IPS-20b (cell line): ENCODE measurements around the gene APOBEC4.

Source experiments
- H3K27ac ChIP-seq: one replicate; pipeline ENCODE4 v1.5.1; 2013; ENCODE audit warnings: low read length
- H3K27me3 ChIP-seq: 2 replicates; pipeline ENCODE4 v1.6.1; 2013; ENCODE audit warnings: mild to moderate bottlenecking, low read length, inconsistent platforms; ENCODE audit not compliant: insufficient read depth
- H3K36me3 ChIP-seq: 2 replicates; pipeline ENCODE4 v1.6.1; 2013; ENCODE audit warnings: low read depth, mild to moderate bottlenecking, inconsistent platforms, low read length, moderate library complexity; ENCODE audit not compliant: insufficient read depth
- H3K4me1 ChIP-seq: 2 replicates; pipeline ENCODE4 v1.6.1; 2013; ENCODE audit warnings: mild to moderate bottlenecking, control low read depth, inconsistent platforms, low read length, moderate library complexity; ENCODE audit not compliant: insufficient read depth
- H3K4me3 ChIP-seq: 2 replicates; pipeline ENCODE4 v1.5.1; 2013; ENCODE audit warnings: mild to moderate bottlenecking, low read length, inconsistent platforms
- H3K9ac ChIP-seq: 2 replicates; pipeline ENCODE4 v1.6.1; 2013; ENCODE audit warnings: low read depth, mild to moderate bottlenecking, inconsistent platforms, low read length, moderate library complexity
- H3K9me3 ChIP-seq: 2 replicates; pipeline ENCODE4 v1.6.1; 2013; ENCODE audit warnings: mild to moderate bottlenecking, low read depth, low read length, inconsistent platforms; ENCODE audit not compliant: insufficient read depth

APOBEC4 gene

GRCh38 chr1:183609313-183609712, 43.8 kb downstream of the APOBEC4 start:
- Histone ChIP-seq H3K4me3 (no peak overlapping the region), H3K9ac (no peak overlapping the region), H3K4me1 (no peaks in the 10 kb centered on the region), H3K36me3 (no peaks in the 10 kb centered on the region), H3K9me3 (no peaks in the 10 kb centered on the region), H3K27me3 (no peaks in the 10 kb centered on the region), H3K27ac (no peak overlapping the region)

- H3K4me1 ChIP-seq, result no peaks in the 10 kb centered on the region
- H3K9ac ChIP-seq, result no peak overlapping the region
- H3K27ac ChIP-seq, result no peak overlapping the region
- no peaks in the 10 kb centered on the region for H3K36me3 ChIP-seq
- no peak overlapping the region for H3K4me3 ChIP-seq
- H3K9me3 ChIP-seq, result no peaks in the 10 kb centered on the region
- H3K27me3 ChIP-seq, result no peaks in the 10 kb centered on the region
Observed at GRCh38 chr1:183607322-183607980, 45.7 kb downstream of the APOBEC4 start.

- Histone ChIP-seq H3K36me3 (no peaks in the 10 kb centered on the region), H3K27ac (no peak overlapping the region), H3K9me3 (no peaks in the 10 kb centered on the region), H3K4me1 (no peaks in the 10 kb centered on the region), H3K4me3 (no peak overlapping the region), H3K27me3 (no peaks in the 10 kb centered on the region), H3K9ac (no peak overlapping the region)
Observed at GRCh38 chr1:183605904-183606303, 47.2 kb downstream of the APOBEC4 start.

- no peak overlapping the region for H3K9ac ChIP-seq
- no peaks in the 10 kb centered on the region for H3K9me3 ChIP-seq
- H3K4me3 ChIP-seq, result no peak overlapping the region
- no peaks in the 10 kb centered on the region for H3K27me3 ChIP-seq
- no peak overlapping the region for H3K27ac ChIP-seq
- no peaks in the 10 kb centered on the region for H3K36me3 ChIP-seq
- no peaks in the 10 kb centered on the region for H3K4me1 ChIP-seq
Observed at GRCh38 chr1:183604815-183605214, 48.3 kb downstream of the APOBEC4 start.

- Histone ChIP-seq H3K9ac (no peak overlapping the region), H3K27ac (no peak overlapping the region), H3K27me3 (no peaks in the 10 kb centered on the region), H3K36me3 (no peaks in the 10 kb centered on the region), H3K4me3 (no peak overlapping the region), H3K4me1 (no peaks in the 10 kb centered on the region), H3K9me3 (no peaks in the 10 kb centered on the region)
Observed at GRCh38 chr1:183604038-183604808, 48.9 kb downstream of the APOBEC4 start.

- no peaks in the 10 kb centered on the region for H3K9me3 ChIP-seq
- H3K4me1 ChIP-seq, result no peaks in the 10 kb centered on the region
- H3K27me3 ChIP-seq, result no peaks in the 10 kb centered on the region
- H3K4me3 ChIP-seq, result no peak overlapping the region
- no peaks in the 10 kb centered on the region for H3K36me3 ChIP-seq
- no peak overlapping the region for H3K9ac ChIP-seq
- H3K27ac ChIP-seq, result no peak overlapping the region
Observed at GRCh38 chr1:183602510-183602909, 50.6 kb downstream of the APOBEC4 start.

- Histone ChIP-seq H3K36me3 (no peaks in the 10 kb centered on the region), H3K27ac (no peak overlapping the region), H3K4me3 (no peak overlapping the region), H3K9ac (no peak overlapping the region), H3K4me1 (no peaks in the 10 kb centered on the region), H3K27me3 (no peaks in the 10 kb centered on the region), H3K9me3 (no peaks in the 10 kb centered on the region)
Observed at GRCh38 chr1:183600634-183601033, 52.5 kb downstream of the APOBEC4 start.

GRCh38 chr1:183600136-183600535, 53.0 kb downstream of the APOBEC4 start:
- no peaks in the 10 kb centered on the region for H3K4me1 ChIP-seq
- no peaks in the 10 kb centered on the region for H3K36me3 ChIP-seq
- H3K4me3 ChIP-seq, result no peak overlapping the region
- H3K27ac ChIP-seq, result no peak overlapping the region
- no peaks in the 10 kb centered on the region for H3K9me3 ChIP-seq
- no peaks in the 10 kb centered on the region for H3K27me3 ChIP-seq
- no peak overlapping the region for H3K9ac ChIP-seq

GRCh38 chr1:183598386-183598785, 54.7 kb downstream of the APOBEC4 start:
- Histone ChIP-seq H3K4me3 (no peak overlapping the region), H3K27me3 (no peaks in the 10 kb centered on the region), H3K36me3 (no peaks in the 10 kb centered on the region), H3K27ac (no peak overlapping the region), H3K9me3 (no peaks in the 10 kb centered on the region), H3K9ac (no peak overlapping the region), H3K4me1 (peaks cover 3% of the 10 kb centered on the region; the same call in 1 of the 2 replicates)

GRCh38 chr1:183597656-183598347, 55.3 kb downstream of the APOBEC4 start:
- H3K4me1 ChIP-seq, result peaks cover 3% of the 10 kb centered on the region; the same call in 1 of the 2 replicates
- H3K27me3 ChIP-seq, result no peaks in the 10 kb centered on the region
- no peak overlapping the region for H3K4me3 ChIP-seq
- no peak overlapping the region for H3K9ac ChIP-seq
- H3K27ac ChIP-seq, result no peak overlapping the region
- no peaks in the 10 kb centered on the region for H3K9me3 ChIP-seq
- H3K36me3 ChIP-seq, result no peaks in the 10 kb centered on the region

GRCh38 chr1:183596500-183596899, 56.6 kb downstream of the APOBEC4 start:
- H3K4me3 ChIP-seq, result no peak overlapping the region
- no peaks in the 10 kb centered on the region for H3K9me3 ChIP-seq
- no peaks in the 10 kb centered on the region for H3K27me3 ChIP-seq
- H3K36me3 ChIP-seq, result no peaks in the 10 kb centered on the region
- H3K9ac ChIP-seq, result no peak overlapping the region
- no peak overlapping the region for H3K27ac ChIP-seq
- peaks cover 3% of the 10 kb centered on the region; the same call in 1 of the 2 replicates for H3K4me1 ChIP-seq
